HG02943 (cell line): ENCODE results near the gene NISCH.

Experiments
- ATAC-seq: cut with Tn5 transposase; IDR thresholded peaks from one replicate; pipeline ENCODE4 v1.9.1; 2021; ENCODE audit warnings: mild to moderate bottlenecking, low read depth, moderate library complexity; ENCODE audit not compliant: unreplicated experiment

NISCH gene

GRCh38 chr3:52435246-52436101 lies 19.9 kb upstream of the NISCH start:
- ATAC-seq: no peak

- ATAC-seq: no peak
Measured at GRCh38 chr3:52436500-52437149, 18.8 kb upstream of the NISCH start.

- no peak for ATAC-seq
Measured at GRCh38 chr3:52437326-52438103, 17.9 kb upstream of the NISCH start.

GRCh38 chr3:52438104-52438376 lies 17.4 kb upstream of the NISCH start:
- ATAC-seq: no peak

GRCh38 chr3:52438579-52439425 lies 16.6 kb upstream of the NISCH start:
- ATAC-seq: no peak

GRCh38 chr3:52439426-52440248 lies 15.8 kb upstream of the NISCH start:
- no peak for ATAC-seq

GRCh38 chr3:52440249-52440551 lies 15.2 kb upstream of the NISCH start:
- no peak for ATAC-seq

- ATAC-seq: no peak
Measured at GRCh38 chr3:52440671-52441070, 14.7 kb upstream of the NISCH start.

- ATAC-seq: no peak
Measured at GRCh38 chr3:52441091-52441771, 14.2 kb upstream of the NISCH start.

- ATAC-seq: no peak
Measured at GRCh38 chr3:52441772-52442332, 13.6 kb upstream of the NISCH start.

- no peak for ATAC-seq
Measured at GRCh38 chr3:52442409-52443267, 12.8 kb upstream of the NISCH start.

- no peak for ATAC-seq
Measured at GRCh38 chr3:52443268-52443610, 12.2 kb upstream of the NISCH start.

- ATAC-seq: no peak
Measured at GRCh38 chr3:52443791-52444687, 11.4 kb upstream of the NISCH start.

GRCh38 chr3:52444860-52445793 lies 10.3 kb upstream of the NISCH start, which contains the start of gene SEMA3G:
Gene SEMA3G, minus strand, starts transcription at chr3:52445103. Its CDS starts 76 bp downstream, at chr3:52445027.
- ATAC-seq: no peak

- no peak for ATAC-seq
Measured at GRCh38 chr3:52446042-52446441, 9.4 kb upstream of the NISCH start.
